ENCODE measurements around the gene PTPRN2. TPM values are rescaled to one million over a fixed set of nuclear protein-coding genes. Genes with fewer than 3 reads are reported as not detected.
A peak's percentile ranks its signal among the peaks of the same experiment; 100 is the strongest.

Gene PTPRN2
- total RNA-seq, 1 donor from 2014 or later, result 15.4 TPM

DNA sequence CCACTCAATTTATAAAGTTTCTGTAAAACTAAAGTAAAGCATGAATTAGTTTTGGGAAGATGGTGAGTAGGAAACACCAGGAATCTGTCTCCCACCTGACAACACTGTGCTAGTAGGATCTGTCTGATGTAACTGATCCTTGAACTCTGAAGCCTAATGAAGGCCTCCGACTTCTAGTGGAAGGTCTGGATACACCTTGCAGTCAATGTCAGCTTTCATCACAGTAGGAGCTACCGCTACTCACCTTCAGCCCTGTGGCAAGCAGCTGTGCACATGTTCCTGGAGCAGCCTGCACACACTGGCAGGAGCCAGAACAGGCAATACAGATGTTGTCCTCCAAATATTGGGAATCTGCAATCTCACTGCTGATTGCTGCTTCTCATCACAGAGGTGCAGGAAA is 471.4 kb downstream of the PTPRN2 start:
- peaks cover 20% of the 10 kb centered on the region for H3K9me3 Mint-ChIP-seq

DNA sequence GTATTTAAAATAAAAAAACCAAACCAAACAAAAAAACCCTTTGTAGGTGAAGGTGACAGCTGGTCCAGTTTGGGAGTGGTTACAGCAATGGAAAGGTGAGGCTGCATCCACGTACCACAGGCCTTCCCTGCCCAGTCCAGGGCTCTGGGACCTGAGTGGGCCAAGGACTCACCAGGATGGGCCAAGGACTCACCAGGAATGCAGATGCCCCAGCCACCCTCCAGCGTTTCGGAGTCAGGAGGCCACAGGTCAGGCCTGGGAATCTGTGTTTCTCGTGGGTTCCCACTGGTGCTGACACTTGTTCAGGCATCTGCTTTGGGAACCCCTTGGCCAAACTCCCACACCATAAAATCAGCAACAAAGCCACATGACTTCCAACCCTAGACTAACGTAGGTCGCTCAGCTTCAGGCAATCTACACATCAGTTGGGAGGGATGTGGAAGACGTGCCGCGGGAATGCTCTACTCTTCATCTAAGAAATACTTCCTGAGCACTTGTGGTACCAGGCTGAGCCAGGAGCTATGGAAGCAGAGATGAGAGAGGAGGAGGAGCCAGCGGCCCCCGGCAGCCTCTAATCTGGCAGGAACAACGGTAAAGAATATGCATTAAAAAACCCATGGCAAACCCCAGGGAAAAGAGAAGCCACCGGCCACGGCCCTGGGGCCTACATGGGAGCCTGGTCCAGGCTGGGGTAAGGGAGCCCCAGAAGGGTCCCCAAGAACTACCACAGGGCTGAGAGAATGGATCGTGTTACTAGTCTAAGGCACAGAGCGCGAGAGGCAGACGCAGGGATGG is 473.4 kb downstream of the PTPRN2 start:
- peaks cover 4% of the 10 kb centered on the region for H3K36me3 Mint-ChIP-seq
- no peaks in the 10 kb centered on the region for H3K27me3 Mint-ChIP-seq
- H3K9me3 Mint-ChIP-seq, result peaks cover 18% of the 10 kb centered on the region
- H3K27ac Mint-ChIP-seq, result no peak overlapping the region
- no peak overlapping the region for H3K4me3 Mint-ChIP-seq
- TF ChIP-seq CTCF (conservative IDR thresholded peaks at IDR 0.05), result no peak
- peak; percentile 36 for DNase-seq (ENCODE audit: extremely low spot score, unreplicated experiment)
- no peaks in the 10 kb centered on the region for H3K4me1 Mint-ChIP-seq (ENCODE audit: unreplicated experiment)

More for the DNA sequence above, 471.4 kb downstream of the PTPRN2 start:
- H3K4me3 Mint-ChIP-seq, result no peak overlapping the region
- TF ChIP-seq CTCF (conservative IDR thresholded peaks at IDR 0.05), result no peak
- no peaks in the 10 kb centered on the region for H3K27me3 Mint-ChIP-seq
- no peak for DNase-seq (ENCODE audit: extremely low spot score, unreplicated experiment)
- H3K36me3 Mint-ChIP-seq, result peaks cover 4% of the 10 kb centered on the region
- H3K4me1 Mint-ChIP-seq (ENCODE audit: unreplicated experiment), result no peaks in the 10 kb centered on the region
- no peak overlapping the region for H3K27ac Mint-ChIP-seq

- H3K9me3 Mint-ChIP-seq, result peaks cover 15% of the 10 kb centered on the region
- no peak overlapping the region for H3K27ac Mint-ChIP-seq
- H3K36me3 Mint-ChIP-seq, result peaks cover 4% of the 10 kb centered on the region
- DNase-seq (ENCODE audit: extremely low spot score, unreplicated experiment), result peak; percentile 51
- H3K4me3 Mint-ChIP-seq, result no peak overlapping the region
- no peaks in the 10 kb centered on the region for H3K4me1 Mint-ChIP-seq (ENCODE audit: unreplicated experiment)
- no peaks in the 10 kb centered on the region for H3K27me3 Mint-ChIP-seq
- no peak for TF ChIP-seq CTCF (conservative IDR thresholded peaks at IDR 0.05)
Measured at GRCh38 chr7:158113321-158114025, 474.1 kb downstream of the PTPRN2 start.

DNA sequence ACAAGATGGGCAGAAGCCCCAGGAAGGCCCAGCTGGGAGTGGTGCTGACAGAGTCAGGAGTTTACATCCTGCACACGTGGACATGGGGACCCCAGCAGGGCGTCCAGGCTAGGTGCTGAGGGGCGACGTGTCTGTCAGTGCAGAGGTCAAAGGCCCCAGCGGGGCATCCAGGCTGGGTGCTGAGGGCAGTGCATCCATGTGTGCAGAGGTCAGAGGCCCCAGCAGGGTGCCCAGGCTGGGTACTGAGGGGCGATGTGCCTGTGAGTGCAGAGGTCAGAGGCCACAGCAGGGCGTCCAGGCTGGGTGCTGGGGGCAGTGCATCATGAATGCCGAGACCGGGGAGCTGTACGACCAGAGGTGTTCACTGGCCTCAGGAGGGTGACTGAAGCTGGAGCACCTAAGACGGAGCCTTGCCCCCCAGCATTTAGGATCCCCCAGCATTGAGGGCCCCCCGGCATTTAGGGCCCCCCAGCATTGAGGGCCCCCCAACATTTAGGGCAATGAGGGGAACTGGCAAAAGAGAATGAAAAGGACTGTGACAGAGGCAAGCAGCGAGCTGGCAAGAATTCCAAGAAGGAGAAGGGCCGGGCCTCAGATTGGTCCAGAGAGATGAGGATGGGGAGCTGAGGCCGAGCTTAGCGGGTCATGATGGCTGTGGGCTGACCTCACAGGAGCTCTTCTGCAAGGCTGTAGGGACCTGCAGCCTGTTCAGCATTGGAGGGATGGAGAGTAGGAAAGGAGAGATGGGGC is 474.9 kb downstream of the PTPRN2 start:
- peak; percentile 60 for DNase-seq (ENCODE audit: extremely low spot score, unreplicated experiment)
- Mint-ChIP-seq H3K9me3 (peaks cover 15% of the 10 kb centered on the region), H3K36me3 (peaks cover 4% of the 10 kb centered on the region), H3K27me3 (no peaks in the 10 kb centered on the region), H3K27ac (no peak overlapping the region), H3K4me3 (no peak overlapping the region), H3K4me1 (ENCODE audit: unreplicated experiment) (no peaks in the 10 kb centered on the region)
- TF ChIP-seq CTCF (conservative IDR thresholded peaks at IDR 0.05), result no peak

DNA sequence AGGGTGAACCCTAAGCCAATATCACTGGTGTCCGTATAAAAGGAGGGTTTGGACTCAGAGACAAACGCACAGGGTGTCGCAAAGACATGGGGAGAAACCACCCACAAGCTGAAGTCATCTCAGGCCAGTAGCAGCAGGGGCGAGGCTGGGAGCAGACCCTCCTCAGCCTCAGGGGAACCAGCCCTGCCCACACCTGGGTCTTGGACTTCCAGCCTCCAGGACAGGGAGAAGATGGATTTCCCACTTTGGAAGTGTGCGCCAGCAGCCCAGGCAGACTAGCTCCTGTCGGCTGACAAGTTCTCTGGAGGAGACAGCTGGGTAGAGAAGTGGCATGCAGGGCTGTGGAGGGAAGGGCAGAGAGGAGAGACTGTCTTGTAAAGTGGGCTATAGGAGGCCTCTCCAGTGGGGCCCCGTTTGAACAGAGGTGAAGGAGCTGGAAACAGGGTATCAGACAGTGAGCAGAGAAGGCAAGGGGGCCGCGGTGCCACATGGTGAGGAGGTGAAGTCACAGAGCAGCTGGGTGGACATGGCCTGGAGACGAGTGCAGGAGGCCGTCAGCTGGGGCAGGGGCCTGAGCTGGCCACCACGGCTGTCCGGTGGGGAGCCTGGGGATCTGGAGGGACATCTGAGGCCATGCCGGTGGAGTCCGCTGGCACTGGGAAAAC is 475.6 kb downstream of the PTPRN2 start:
- Mint-ChIP-seq H3K9me3 (peaks cover 10% of the 10 kb centered on the region), H3K4me1 (ENCODE audit: unreplicated experiment) (no peaks in the 10 kb centered on the region), H3K36me3 (peaks cover 4% of the 10 kb centered on the region), H3K27ac (no peak overlapping the region), H3K27me3 (no peaks in the 10 kb centered on the region), H3K4me3 (no peak overlapping the region)
- no peak for TF ChIP-seq CTCF (conservative IDR thresholded peaks at IDR 0.05)
- peak; percentile 60 for DNase-seq (ENCODE audit: extremely low spot score, unreplicated experiment)

Data from type B pancreatic cell (in vitro differentiated cells).